K562 (cell line): ENCODE results near the gene BAG2. TPM values are rescaled to one million over a fixed set of nuclear protein-coding genes. Genes with fewer than 3 reads are reported as not detected.

ENCODE experiments used
- CEBPZ ChIP-seq: fragments of 150-350 bp; IDR thresholded peaks from 2 replicates; pipeline ENCODE4 v1.6.1; 2014; ENCODE audit warnings: low read depth, mild to moderate bottlenecking, low read length, borderline replicate concordance
- CREB3L1 ChIP-seq: fragments of 450-650 bp; IDR thresholded peaks from 2 replicates; pipeline ENCODE4 v1.6.1; 2014; ENCODE audit warnings: low read depth, mild to moderate bottlenecking, moderate library complexity, borderline replicate concordance
- ELK1 ChIP-seq: sonication (generic); formaldehyde crosslinking; IDR thresholded peaks from 2 replicates; pipeline ENCODE4 v1.8.1; 2022; ENCODE audit warnings: missing genetic modification reagents
- HMBOX1 ChIP-seq: sonication (generic); IDR thresholded peaks from 2 replicates; pipeline ENCODE4 v1.6.1; 2016
- HOMEZ ChIP-seq: fragments of 250-450 bp; sonication (Bioruptor Pico); IDR thresholded peaks from 2 replicates; pipeline ENCODE4 v1.4.0; 2020; ENCODE audit warnings: mild to moderate bottlenecking, moderate library complexity
- RBM34 ChIP-seq: fragments of 200-400 bp; formaldehyde crosslinking; IDR thresholded peaks from 2 replicates; pipeline ENCODE4 v1.6.1; 2018; ENCODE audit warnings: low read length, borderline replicate concordance; ENCODE audit not compliant: insufficient read depth
- SRSF1 ChIP-seq: fragments of 200-400 bp; formaldehyde crosslinking; IDR thresholded peaks from 2 replicates; pipeline ENCODE4 v1.6.1; 2017; ENCODE audit warnings: mild to moderate bottlenecking, low read depth, low read length, moderate library complexity
- STAT5B ChIP-seq: fragments of 250-450 bp; sonication (Bioruptor Pico); IDR thresholded peaks from 2 replicates; pipeline ENCODE4 v1.8.0; 2021; ENCODE audit warnings: mild to moderate bottlenecking, inconsistent platforms
- TAF1 ChIP-seq: IDR thresholded peaks from 2 replicates; pipeline ENCODE4 v1.6.1; 2011; ENCODE audit warnings: mild to moderate bottlenecking, low read length, moderate library complexity; ENCODE audit not compliant: insufficient read depth, control insufficient read depth, severe bottlenecking; ENCODE audit errors: extremely low read depth
- USF1 ChIP-seq: sonication (generic); formaldehyde crosslinking; IDR thresholded peaks from 2 replicates; pipeline ENCODE4 v1.9.0; 2022; ENCODE audit warnings: mild to moderate bottlenecking, missing genetic modification reagents
- ZNF239 ChIP-seq: fragments of 250-450 bp; sonication (Bioruptor Pico); IDR thresholded peaks from 2 replicates; pipeline ENCODE4 v1.4.0; 2020; ENCODE audit warnings: mild to moderate bottlenecking
- ZNF277 ChIP-seq: fragments of 250-450 bp; sonication (Bioruptor Pico); IDR thresholded peaks from 2 replicates; pipeline ENCODE4 v1.8.0; 2022; ENCODE audit warnings: inconsistent platforms, mild to moderate bottlenecking, moderate library complexity, borderline replicate concordance
- polyA plus RNA-seq, 8 experiments: library from polyadenylated mRNA; depleted of rRNA in 4 of 8; stranded (reverse) in 5 of 8; unstranded in 3 of 8; fragments of >200 nt; fragmentation: Nextera tagmentation in 2 of 8; fragmentation: Illumina TruSeq in 1 of 8; extraction: Ambion mirVana in 2 of 8; extraction: Trizol in 1 of 8; gene quantifications; 2 replicates each; pipeline versions ENCODE4 v1.2.1 to v1.2.3, GENCODE V29; 2011 to 2014; ENCODE audit warnings: inconsistent platforms in 1 of 8, missing spikeins in 1 of 8
- total RNA-seq, 7 experiments: library from RNA; depleted of rRNA in 6 of 7; stranded (reverse); fragments of >200 nt in 6 of 7; fragmentation: Illumina TruSeq in 2 of 7; extraction: Trizol in 2 of 7; gene quantifications; 2 replicates each; pipeline versions ENCODE4 v1.2.1 to v1.2.3, GENCODE V29; 2011 to 2021; ENCODE audit warnings: low replicate concordance in 1 of 7

The BAG2 gene
- total and polyA plus RNA-seq, 9 of the 15 experiments (the other 6 are each of a cell fraction or from before 2014, with no cell fraction given): 12.8 to 20.7 (median 17.6) TPM

GRCh38 chr6:57173056-57173885 is 1.1 kb downstream of the BAG2 start (continued):
- TF ChIP-seq ZNF277: no peak
- TF ChIP-seq HMBOX1: peak; percentile 41
- no peak for TF ChIP-seq CREB3L1
- no peak for TF ChIP-seq CEBPZ
- no peak for TF ChIP-seq HOMEZ
- TF ChIP-seq ZNF239 (CRISPR knock-in tag): no peak
- no peak for TF ChIP-seq ELK1 (CRISPR knock-in tag)
- no peak for TF ChIP-seq RBM34
- no peak for TF ChIP-seq STAT5B (CRISPR knock-in tag)
- TF ChIP-seq USF1 (CRISPR knock-in tag): no peak
- no peak for TF ChIP-seq SRSF1
- no peak for TF ChIP-seq TAF1
